GM13976 (cell line): ENCODE results near the gene AGO3.

ENCODE experiments used
- DNase-seq: peaks from one replicate; pipeline ENCODE4 v3.0.0; 2012; ENCODE audit warnings: low spot score
- CTCF ChIP-seq: IDR thresholded peaks from 2 replicates; pipeline ENCODE4 v1.5.1; 2012; ENCODE audit warnings: borderline replicate concordance, mild to moderate bottlenecking; ENCODE audit not compliant: insufficient read depth; ENCODE audit errors: extremely low read depth, missing control alignments, control extremely low read depth
- in situ Hi-C: fragments of 300-500 bp; cut with MboI; formaldehyde crosslinking; loops from one replicate; pipeline ENCODE4 v1.12.0; 2022; ENCODE audit warnings: low sequenced_read_pairs, mixed read lengths, inconsistent platforms; ENCODE audit not compliant: unreplicated experiment

The AGO3 gene

GRCh38 chr1:36035154-36035553 is 104.2 kb downstream of the AGO3 start:
- TF ChIP-seq CTCF: no peak
- DNase-seq: no peak
- in situ Hi-C loops: no loop called here

GRCh38 chr1:36040238-36040637 is 109.3 kb downstream of the AGO3 start:
- in situ Hi-C loops: no loop called here
- DNase-seq: no peak
- no peak for TF ChIP-seq CTCF

- no peak for DNase-seq
- in situ Hi-C loops: no loop called here
- no peak for TF ChIP-seq CTCF
These were observed 120.9 kb downstream of the AGO3 start for GRCh38 chr1:36051821-36052220.

- in situ Hi-C loops: no loop called here
- no peak for DNase-seq
- TF ChIP-seq CTCF: no peak
These were observed 123.1 kb downstream of the AGO3 start for GRCh38 chr1:36053978-36054377.

- DNase-seq: no peak
- in situ Hi-C loops: no loop called here
- TF ChIP-seq CTCF: no peak
These were observed 124.8 kb downstream of the AGO3 start for GRCh38 chr1:36055706-36056105.

GRCh38 chr1:36062315-36062714 is 131.4 kb downstream of the AGO3 start:
- no peak for TF ChIP-seq CTCF
- in situ Hi-C loops: no loop called here

GRCh38 chr1:36067871-36068270 is 137.0 kb downstream of the AGO3 start:
- DNase-seq: no peak
- TF ChIP-seq CTCF: no peak
- in situ Hi-C loops: no loop called here

More at GRCh38 chr1:36062315-36062714, 131.4 kb downstream of the AGO3 start:
- DNase-seq: no peak
